ENCODE results near the gene CLK4. TPM values are rescaled to one million over a fixed set of nuclear protein-coding genes. Genes with fewer than 3 reads are reported as not detected.

Gene CLK4
- total RNA-seq, 2 experiments from 2014 or later, result 34.3 to 38.0 TPM

- no peak overlapping the region for H3K4me3 Mint-ChIP-seq
- CTCF ChIA-PET, result no interaction called here
- H3K9me3 Mint-ChIP-seq, result no peaks in the 10 kb centered on the region
- H3K36me3 Mint-ChIP-seq (ENCODE audit: low read depth), result no peaks in the 10 kb centered on the region
- H3K4me1 Mint-ChIP-seq, result no peaks in the 10 kb centered on the region
- H3K27ac Mint-ChIP-seq, result no peak overlapping the region
- H3K27me3 Mint-ChIP-seq, result no peaks in the 10 kb centered on the region
- POLR2A ChIA-PET, result no interaction called here
- DNase-seq, result no peak
Measured at GRCh38 chr5:178553517-178553916, 73.3 kb downstream of the CLK4 start.

Other genes starting within 250 kb of the CLK4 start
- gene COL23A1, start 36.7 kb downstream of the CLK4 start, total RNA-seq, result under 1 TPM in 1 of 2 experiments, not detected in 1; 0.27 TPM
- gene ZNF354A, start 103.6 kb upstream of the CLK4 start, total RNA-seq, result 10 to 100 TPM in 1 of 2 experiments, 1 to 10 TPM in 1; 8.8 to 10.2 TPM
- 10 to 100 TPM; 16.9 to 17.9 TPM for gene ZNF354B, start 232.9 kb upstream of the CLK4 start, total RNA-seq

All from activated CD4-positive, alpha-beta T cell treated with anti-CD3 and anti-CD28 coated beads, Interleukin-2, amount 10 ng/mL, durations not matched to agents 7 days and 5 days (primary cell).